Stimulated activated CD8-positive, alpha-beta memory T cell treated with anti-CD3 and anti-CD28 coated beads, Interleukin-7, amount 100 ng/mL, for 24 hours (primary cell): ENCODE data around the gene KLHDC8A.

Experiments
- DNase-seq: peaks from one replicate; pipeline ENCODE4 v3.0.0-alpha.2; 2020; ENCODE audit warnings: low read depth

Gene KLHDC8A

DNA sequence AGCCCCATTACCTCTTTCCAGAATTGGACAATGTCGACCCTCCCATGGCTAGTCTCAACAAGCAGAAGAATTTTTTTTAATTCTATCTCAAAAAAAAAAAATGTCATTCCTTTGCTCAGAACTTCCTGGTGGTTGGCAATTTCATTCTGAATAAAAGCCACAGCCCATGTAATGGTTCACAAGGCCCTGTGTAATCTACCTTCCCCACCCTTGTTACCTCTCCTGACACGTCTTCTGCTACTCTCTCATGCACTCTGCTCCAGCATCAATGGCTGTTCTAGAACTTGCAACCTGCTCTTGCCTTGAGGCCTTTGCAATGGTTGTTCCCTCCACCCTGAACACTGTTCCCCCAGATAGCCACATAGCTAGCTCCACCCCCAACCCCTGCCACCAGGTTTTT is 60.6 kb downstream of the KLHDC8A start:
- no peak for DNase-seq

- no peak for DNase-seq
These were observed 61.8 kb downstream of the KLHDC8A start for GRCh38 chr1:205294934-205295333.

DNA sequence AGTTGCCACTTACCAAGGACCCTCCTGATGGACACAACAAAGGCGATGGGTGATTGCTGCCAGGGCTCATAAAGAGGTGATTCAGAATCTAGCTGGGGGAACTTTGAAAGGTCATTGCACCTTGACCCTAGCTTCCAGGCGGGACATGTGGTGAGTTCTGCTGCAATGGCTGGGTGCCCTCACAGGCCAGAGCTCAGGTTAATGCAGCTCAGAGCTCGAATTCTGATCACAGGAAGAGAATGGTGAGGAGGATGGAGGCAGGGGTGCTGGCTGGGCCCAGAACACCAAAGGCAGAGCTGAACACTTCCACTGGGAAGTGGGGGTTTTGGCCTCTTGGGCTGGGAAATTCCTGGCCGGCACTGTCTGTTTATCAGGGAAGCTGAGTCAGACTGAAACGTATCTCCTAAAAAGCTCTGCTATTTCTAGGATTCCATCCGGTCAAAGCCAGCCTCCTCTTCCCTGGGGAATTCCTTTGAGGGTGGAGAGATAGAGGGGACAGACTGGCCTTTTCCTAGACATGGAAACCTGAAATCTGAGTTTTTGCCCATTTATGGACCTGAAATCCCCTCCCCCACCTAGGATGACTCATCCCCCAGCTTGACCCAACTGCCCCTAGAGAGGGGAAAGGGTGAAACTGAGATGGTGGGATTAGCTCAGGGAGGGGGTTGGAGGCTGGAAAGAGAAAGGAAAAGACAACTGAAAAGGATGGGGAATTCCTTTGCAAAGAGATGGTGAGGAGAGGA is 62.4 kb downstream of the KLHDC8A start:
- no peak for DNase-seq

DNA sequence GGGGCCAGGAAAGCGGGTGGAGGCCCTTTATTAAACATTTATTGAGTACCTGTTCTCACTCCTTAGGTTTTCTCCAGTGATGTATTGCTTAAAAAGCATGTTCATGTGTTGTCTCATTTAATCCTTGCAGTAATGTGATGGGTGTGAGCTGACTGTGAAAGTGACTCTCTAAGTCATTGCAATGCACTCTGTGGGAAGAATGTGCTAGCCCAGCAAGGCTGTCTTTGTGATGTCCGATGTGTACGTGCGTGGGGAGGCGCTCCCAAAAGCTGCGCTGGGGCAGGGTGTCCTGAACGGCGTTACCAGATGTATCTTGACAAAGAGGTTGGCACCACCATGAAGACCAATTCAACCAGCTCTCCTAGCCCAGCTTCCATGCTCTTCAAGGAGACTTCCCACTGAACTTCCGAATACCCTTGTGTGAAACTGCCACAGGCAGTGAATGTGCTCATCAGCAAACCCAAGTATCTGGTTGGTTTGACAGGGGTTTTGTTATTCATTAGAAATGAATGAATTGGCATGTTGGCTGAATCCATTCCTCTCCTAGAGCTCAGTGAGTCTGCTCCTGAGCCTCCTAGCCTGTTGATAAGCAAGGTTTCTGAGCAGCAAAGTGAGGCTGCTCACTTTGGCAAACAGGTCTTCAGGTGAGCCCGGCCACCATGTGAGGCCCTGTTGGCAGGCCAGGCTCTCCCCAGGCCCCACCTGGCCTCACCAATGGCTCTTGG is 63.2 kb downstream of the KLHDC8A start:
- no peak for DNase-seq

DNA sequence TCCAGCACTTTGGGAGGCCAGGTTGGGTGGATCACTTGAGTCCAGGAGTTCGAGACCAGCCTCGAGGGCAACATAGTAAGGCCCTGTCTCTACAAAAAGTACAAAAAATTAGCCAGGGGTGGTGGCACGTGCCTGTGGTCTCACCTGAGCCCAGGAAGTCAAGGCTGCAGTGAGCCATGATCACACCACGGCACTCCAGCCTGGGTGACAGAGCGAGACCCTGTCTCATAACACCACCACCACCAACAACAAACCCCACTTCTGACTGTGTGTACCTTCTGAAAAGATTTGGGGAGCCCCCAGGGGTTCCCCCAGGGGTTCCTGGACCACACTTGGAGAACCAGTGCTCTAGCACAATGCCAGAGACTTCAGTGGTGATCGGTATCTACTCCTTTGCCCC is 65.1 kb downstream of the KLHDC8A start:
- DNase-seq = no peak

DNA sequence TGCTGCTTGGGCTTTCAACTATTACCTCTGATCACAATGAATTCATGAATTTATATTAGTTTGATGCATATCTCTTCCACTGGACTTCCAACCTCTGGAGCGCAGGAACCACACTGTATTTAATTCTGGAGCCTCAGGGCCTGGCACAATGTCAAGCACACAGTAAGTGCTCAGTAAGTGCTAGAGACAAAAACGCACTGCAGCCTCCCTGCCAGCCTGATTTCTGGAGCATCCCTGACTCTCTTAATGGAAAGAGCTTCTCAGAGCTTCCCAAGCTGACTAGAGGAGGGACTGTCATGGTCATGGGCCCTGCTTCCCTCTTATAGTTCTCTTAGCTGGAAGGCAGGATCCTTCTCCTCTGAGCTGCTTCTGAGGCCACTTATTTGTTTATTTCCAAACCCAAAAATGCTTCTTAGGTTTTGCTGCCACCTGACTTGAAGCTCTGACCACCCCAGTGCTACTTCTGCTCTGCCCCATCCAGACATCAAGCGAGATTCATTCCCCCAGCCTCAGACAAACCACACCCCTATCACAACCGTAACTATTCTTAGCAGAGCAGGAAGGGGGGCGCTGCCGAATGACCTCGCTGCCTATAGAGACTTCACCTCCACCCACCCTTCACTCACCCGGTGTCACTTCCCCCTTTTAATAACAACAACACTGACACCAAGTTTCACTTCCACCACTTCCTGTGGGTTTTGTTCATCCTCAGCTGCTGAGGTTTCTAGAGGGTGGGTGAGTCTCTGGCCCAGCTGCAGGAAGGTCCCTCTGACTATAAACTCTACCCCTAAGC is 68.8 kb downstream of the KLHDC8A start:
- DNase-seq = peak; percentile 60

GRCh38 chr1:205287076-205287475 is 69.6 kb downstream of the KLHDC8A start:
- no peak for DNase-seq

- DNase-seq = peak; percentile 33
These were observed 70.3 kb downstream of the KLHDC8A start for GRCh38 chr1:205286335-205286950.
